Sigmoid colon (tissue), 4 donors: ENCODE results near the gene APCDD1.

ENCODE experiments used
- CTCF ChIP-seq, 4 experiments: fragments of 450-650 bp in 3 of 4; fragments of 200-600 bp in 1 of 4; IDR thresholded peaks; one replicate each; pipeline ENCODE4 v1.5.1; 2016 to 2019; ENCODE audit warnings: antibody characterized with exemption in 4 of 4, mild to moderate bottlenecking in 3 of 4, moderate library complexity in 2 of 4
- POLR2A ChIP-seq, 2 donors: fragments of 450-650 bp; IDR thresholded peaks; one replicate each; pipeline ENCODE4 v1.6.1; 2016; ENCODE audit warnings: antibody characterized with exemption in 2 of 2, mild to moderate bottlenecking in 2 of 2, moderate library complexity in 2 of 2
- POLR2AphosphoS5 ChIP-seq, 4 donors: sonication (generic); formaldehyde crosslinking; IDR thresholded peaks; one replicate each; pipeline ENCODE4 v1.6.1; 2017; ENCODE audit warnings: antibody characterized with exemption in 4 of 4

GRCh38 chr18:10430677-10431076 lies 23.8 kb upstream of the APCDD1 start:
- no peak for TF ChIP-seq POLR2A (IDR thresholded peaks at IDR 0.05)
- TF ChIP-seq CTCF (IDR thresholded peaks at IDR 0.05): no peak
- TF ChIP-seq POLR2AphosphoS5 (IDR thresholded peaks at IDR 0.05): no peak
